Effector memory CD4-positive, alpha-beta T cell (primary cell): ENCODE results near the gene CYP4F12.

Experiments used
- DNase-seq, 3 donors: peaks; one replicate each; pipeline ENCODE4 v3.0.0-alpha.2; 2020
- H3K27ac ChIP-seq: 2 replicates; pipeline ENCODE4 v1.7.0; 2013; ENCODE audit warnings: mild to moderate bottlenecking, low read length, moderate library complexity; ENCODE audit not compliant: insufficient read depth, poor library complexity, severe bottlenecking
- H3K27me3 ChIP-seq: replicated peaks from 2 replicates; pipeline ENCODE4 v1.7.0; 2013; ENCODE audit warnings: mild to moderate bottlenecking, low read length; ENCODE audit not compliant: insufficient read depth, control insufficient read depth, poor library complexity, severe bottlenecking
- H3K36me3 ChIP-seq: 2 replicates; pipeline ENCODE4 v1.7.0; 2013; ENCODE audit warnings: mild to moderate bottlenecking, low read length, moderate library complexity; ENCODE audit not compliant: control insufficient read depth, insufficient read depth
- H3K4me1 ChIP-seq: 2 replicates; pipeline ENCODE4 v1.7.0; 2013; ENCODE audit warnings: low read length, mild to moderate bottlenecking; ENCODE audit not compliant: control insufficient read depth, insufficient read depth, poor library complexity, severe bottlenecking
- H3K4me3 ChIP-seq: 2 replicates; pipeline ENCODE4 v1.7.0; 2013; ENCODE audit warnings: low read length, low read depth, mild to moderate bottlenecking; ENCODE audit not compliant: insufficient read depth, poor library complexity, severe bottlenecking
- H3K9me3 ChIP-seq: 2 replicates; pipeline ENCODE4 v1.7.0; 2013; ENCODE audit warnings: mild to moderate bottlenecking, low read length, moderate library complexity; ENCODE audit not compliant: control insufficient read depth

Gene CYP4F12

DNA sequence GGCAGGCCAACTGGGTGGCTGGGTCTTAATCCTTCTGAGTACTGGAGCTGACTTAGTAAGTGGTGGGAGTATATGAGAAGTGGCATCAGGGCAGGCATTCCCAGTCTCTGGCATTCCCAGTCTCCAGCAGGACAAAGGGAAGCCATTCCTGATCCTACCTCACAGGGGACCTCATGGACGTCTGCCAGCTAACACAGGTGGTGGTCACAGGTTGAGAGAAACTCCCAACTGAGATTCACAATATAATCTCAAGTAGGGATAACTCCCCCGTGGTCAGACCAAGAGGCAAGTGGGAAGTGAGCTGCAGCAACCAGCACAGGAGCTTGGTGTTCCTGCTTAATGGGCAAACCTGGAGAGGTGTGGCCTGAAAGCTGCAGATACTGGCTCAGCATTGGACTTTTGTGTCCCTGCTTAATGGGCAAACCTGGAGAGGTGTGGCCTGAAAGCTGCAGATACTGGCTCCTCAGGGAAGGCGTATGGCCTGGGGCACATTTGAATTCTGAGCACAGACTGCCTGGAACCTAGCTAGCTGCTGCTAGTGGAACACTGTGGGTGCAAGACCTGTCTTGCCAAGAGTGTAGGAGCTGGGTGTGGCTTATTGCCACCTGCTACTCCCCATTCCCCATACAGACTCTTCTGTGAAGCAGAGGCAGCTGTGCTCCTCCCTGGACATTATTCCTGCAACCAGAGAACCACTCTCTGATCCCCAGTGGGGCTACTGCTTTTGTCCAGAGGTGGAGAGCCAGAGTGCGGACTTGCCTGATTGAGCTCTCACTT is 29.1 kb downstream of the CYP4F12 start:
- H3K27me3 ChIP-seq, result peaks cover 6% of the 10 kb centered on the region
- no peaks in the 10 kb centered on the region for H3K9me3 ChIP-seq
- no peak for DNase-seq

DNA sequence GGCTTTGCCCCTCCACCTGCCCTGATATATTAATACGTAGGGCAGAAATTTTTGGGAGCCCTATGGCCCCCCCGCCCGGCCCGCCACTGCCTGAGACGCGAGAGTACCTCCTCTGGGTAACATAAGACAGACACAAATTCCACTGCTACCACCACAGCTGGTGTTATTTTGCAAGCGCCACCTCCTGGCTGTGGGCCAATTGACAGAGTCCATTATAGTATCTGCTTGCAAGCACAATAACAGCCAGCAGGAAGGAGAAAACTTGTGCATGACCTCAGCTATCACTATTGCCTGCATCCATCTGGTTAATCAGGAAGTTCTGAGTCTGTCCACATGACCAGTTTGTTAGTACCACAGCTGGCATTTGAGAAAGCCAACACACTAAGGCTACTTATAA is 29.6 kb downstream of the CYP4F12 start:
- no peak overlapping the region for H3K4me3 ChIP-seq
- no peak for DNase-seq
- H3K27ac ChIP-seq, result no peak overlapping the region
- peaks cover 6% of the 10 kb centered on the region for H3K27me3 ChIP-seq
- no peaks in the 10 kb centered on the region for H3K4me1 ChIP-seq
- no peaks in the 10 kb centered on the region for H3K9me3 ChIP-seq
- H3K36me3 ChIP-seq, result no peaks in the 10 kb centered on the region

More for the DNA sequence above, 29.1 kb downstream of the CYP4F12 start:
- no peaks in the 10 kb centered on the region for H3K36me3 ChIP-seq
- no peak overlapping the region for H3K27ac ChIP-seq
- H3K4me3 ChIP-seq, result no peak overlapping the region
- no peaks in the 10 kb centered on the region for H3K4me1 ChIP-seq

DNA sequence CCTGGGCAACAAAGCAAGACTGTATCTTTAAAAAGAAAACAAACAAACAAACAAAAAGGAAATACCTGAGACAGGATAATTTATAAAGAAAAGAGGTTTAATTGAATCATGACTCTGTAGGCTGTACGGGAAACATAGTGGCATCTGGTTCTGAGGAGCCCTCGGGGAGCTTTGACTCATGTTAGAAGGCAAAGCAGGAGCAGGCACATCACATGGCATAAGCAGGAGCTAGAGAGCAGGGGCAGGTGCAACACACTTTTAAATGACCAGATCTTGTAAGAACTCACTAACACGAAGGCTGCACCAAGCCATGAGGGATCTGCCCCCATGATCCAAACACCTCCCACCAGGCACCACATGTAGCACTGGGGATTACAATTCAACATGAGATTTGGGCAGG is 41.8 kb downstream of the CYP4F12 start:
- H3K36me3 ChIP-seq, result no peaks in the 10 kb centered on the region
- H3K9me3 ChIP-seq, result no peaks in the 10 kb centered on the region
- H3K27me3 ChIP-seq, result peaks cover 12% of the 10 kb centered on the region
- no peak overlapping the region for H3K27ac ChIP-seq
- no peak overlapping the region for H3K4me3 ChIP-seq
- no peak for DNase-seq
- H3K4me1 ChIP-seq, result no peaks in the 10 kb centered on the region

DNA sequence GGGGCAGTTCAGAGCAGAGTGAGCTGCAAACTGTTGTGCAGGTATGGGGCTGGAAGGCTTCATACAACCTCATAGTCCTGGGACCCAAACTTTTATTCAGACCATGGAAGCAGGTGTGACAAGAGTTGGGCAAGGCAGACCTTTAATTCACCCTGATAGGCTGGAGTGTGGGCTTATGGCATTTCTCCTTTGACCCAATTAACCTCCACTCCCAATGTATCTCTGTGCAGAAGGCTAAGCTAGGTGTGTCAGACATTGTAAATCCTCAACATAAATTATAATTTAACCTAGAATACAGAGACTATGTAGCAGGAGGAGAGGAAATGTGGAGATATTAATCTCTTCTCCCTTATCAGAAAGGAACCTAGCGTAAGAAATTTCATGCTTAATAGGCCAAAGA is 42.8 kb downstream of the CYP4F12 start:
- no peak for DNase-seq
- H3K36me3 ChIP-seq, result no peaks in the 10 kb centered on the region
- no peak overlapping the region for H3K4me3 ChIP-seq
- H3K27ac ChIP-seq, result no peak overlapping the region
- H3K27me3 ChIP-seq, result peaks cover 12% of the 10 kb centered on the region
- no peaks in the 10 kb centered on the region for H3K9me3 ChIP-seq
- H3K4me1 ChIP-seq, result no peaks in the 10 kb centered on the region

DNA sequence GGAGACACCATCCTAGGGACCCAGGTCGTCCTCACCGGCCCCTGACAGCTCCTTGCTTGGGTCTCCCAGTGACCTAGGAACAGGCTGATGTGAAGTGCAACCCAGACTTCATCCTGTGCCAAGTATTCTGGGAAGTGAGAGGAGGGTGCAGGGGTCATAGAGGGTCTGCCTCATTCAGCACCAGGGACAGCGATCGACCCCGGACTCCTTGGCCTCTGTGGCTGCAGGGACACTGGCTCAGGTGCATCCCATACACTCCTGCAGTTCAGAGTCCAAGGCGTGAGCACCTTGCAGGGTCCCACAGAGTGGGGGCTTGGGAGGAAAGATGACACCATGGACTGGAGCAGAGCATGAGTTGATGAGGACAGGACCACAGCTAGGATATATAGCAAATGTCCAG is 44.9 kb downstream of the CYP4F12 start:
- DNase-seq, result no peak
- Histone ChIP-seq H3K4me3 (no peak overlapping the region), H3K27me3 (peaks cover 12% of the 10 kb centered on the region)

DNA sequence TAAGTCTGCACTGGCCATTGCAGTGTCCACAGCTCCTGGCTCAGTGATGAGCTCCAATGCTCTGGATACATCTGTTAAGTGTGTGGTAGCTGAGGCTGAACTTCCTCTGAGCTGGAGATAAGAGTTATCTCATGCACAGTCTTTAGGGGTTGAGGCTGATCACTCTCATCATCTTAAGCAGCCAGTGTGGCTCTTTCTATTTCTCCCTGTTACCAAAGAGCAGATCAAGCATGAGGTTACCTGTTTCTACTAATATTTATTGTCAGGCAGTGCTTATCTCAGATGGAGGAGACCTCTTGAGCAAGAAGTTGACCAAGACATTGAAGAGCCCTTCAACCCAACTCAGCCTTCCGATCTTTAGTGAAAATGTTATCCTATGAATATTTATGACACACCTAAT is 48.4 kb downstream of the CYP4F12 start:
- Histone ChIP-seq H3K27ac (no peak overlapping the region), H3K27me3 (peaks cover 12% of the 10 kb centered on the region), H3K36me3 (no peaks in the 10 kb centered on the region), H3K9me3 (no peaks in the 10 kb centered on the region), H3K4me1 (no peaks in the 10 kb centered on the region), H3K4me3 (no peak overlapping the region)
- DNase-seq, result no peak

More for the DNA sequence above, 44.9 kb downstream of the CYP4F12 start:
- no peaks in the 10 kb centered on the region for H3K4me1 ChIP-seq
- no peaks in the 10 kb centered on the region for H3K9me3 ChIP-seq
- no peaks in the 10 kb centered on the region for H3K36me3 ChIP-seq
- no peak overlapping the region for H3K27ac ChIP-seq

DNA sequence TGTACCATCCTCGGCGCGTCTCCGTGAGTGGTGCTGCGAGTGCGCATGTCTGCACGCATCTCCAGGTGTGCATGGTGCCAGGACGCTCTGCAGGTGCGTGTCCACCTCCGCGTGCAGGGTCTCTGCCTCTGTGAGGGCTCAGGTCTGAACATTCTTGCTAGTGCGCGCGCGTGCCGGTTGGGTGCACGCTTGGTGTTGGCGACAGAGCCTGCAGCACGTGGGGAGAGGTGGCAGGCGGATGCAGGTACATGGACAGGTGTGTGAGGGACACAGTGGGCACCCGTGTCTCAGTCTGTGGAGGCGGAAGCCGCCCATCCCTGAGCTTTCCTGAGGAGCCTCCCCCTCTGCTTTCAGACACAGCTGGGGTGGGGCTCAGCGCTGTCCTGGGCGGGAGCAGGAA is 50.1 kb downstream of the CYP4F12 start:
- no peak for DNase-seq
- H3K36me3 ChIP-seq, result no peaks in the 10 kb centered on the region
- no peaks in the 10 kb centered on the region for H3K9me3 ChIP-seq
- H3K27ac ChIP-seq, result no peak overlapping the region
- H3K4me1 ChIP-seq, result no peaks in the 10 kb centered on the region
- peaks cover 1% of the 10 kb centered on the region for H3K27me3 ChIP-seq
- H3K4me3 ChIP-seq, result no peak overlapping the region

DNA sequence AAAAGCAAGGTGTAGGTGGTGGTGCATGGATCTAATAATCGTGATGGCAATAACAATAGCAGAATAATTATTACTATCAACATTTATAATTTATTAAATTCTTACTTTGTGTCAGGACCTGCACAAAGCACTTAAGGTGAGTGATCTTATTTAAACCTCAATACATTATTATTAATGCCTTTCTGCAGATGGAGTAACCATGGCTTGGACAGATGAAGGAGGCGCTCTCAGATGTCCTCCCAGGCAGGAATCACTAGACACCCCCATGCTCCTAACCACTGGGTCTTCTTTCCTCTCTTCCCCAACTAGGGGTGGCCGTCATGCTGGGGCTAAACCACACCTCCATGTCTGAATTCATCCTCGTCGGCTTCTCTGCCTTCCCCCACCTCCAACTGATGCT is 54.8 kb downstream of the CYP4F12 start, which contains the start of gene OR10H2:
TSS of gene OR10H2 (plus strand) at position 301 of the 400 bp plus-strand sequence. CDS start at position 321, 20 bp downstream.
- Histone ChIP-seq H3K36me3 (no peaks in the 10 kb centered on the region), H3K4me1 (no peaks in the 10 kb centered on the region), H3K27me3 (no peaks in the 10 kb centered on the region), H3K9me3 (no peaks in the 10 kb centered on the region), H3K27ac (no peak within 1 kb of the TSS), H3K4me3 (no peak within 1 kb of the TSS)
- DNase-seq, result no peak

DNA sequence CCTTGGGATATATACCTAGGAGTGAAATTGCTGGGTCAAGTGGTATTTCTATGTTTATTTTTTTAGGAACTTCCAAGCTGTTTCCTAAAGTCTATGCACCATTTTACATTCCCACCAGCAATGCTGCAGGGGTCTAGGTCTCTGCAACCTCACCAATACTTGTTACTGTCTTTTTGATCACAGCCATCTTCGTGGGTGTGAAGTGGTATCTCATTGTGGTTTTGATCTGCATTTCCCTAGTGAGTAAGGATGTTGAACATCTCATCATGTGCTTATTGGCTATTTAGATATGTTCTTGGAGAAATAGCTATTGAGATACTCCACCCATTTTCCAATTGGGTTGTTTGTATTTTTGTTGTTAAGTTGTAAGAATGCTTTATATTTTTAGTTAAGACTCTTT is 57.7 kb downstream of the CYP4F12 start:
- no peaks in the 10 kb centered on the region for H3K27me3 ChIP-seq
- no peak overlapping the region for H3K27ac ChIP-seq
- no peaks in the 10 kb centered on the region for H3K4me1 ChIP-seq
- H3K9me3 ChIP-seq, result no peaks in the 10 kb centered on the region
- no peak for DNase-seq
- H3K4me3 ChIP-seq, result no peak overlapping the region
- H3K36me3 ChIP-seq, result no peaks in the 10 kb centered on the region

DNA sequence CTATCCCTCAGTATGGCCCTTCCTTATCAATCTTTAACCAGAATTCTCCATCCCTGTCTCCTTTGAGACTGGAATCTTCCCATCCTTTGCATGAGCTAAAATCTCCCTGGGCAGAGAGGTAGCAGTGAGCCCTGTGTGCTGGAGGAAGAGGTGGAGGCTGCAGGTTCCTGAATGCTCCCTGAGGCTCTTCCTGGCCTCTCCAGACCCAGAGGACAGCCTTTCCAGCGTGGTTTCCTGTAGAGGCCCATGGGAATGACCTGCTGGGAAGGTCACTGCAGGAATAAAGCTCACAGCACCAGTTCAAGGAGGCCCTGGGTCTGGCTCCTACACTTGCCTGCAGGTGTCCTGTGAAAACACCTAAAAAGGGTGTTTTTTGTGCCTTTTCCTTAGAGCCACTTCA is 59.5 kb downstream of the CYP4F12 start:
- no peak overlapping the region for H3K27ac ChIP-seq
- no peaks in the 10 kb centered on the region for H3K9me3 ChIP-seq
- DNase-seq, result no peak
- no peaks in the 10 kb centered on the region for H3K27me3 ChIP-seq
- H3K36me3 ChIP-seq, result no peaks in the 10 kb centered on the region
- no peak overlapping the region for H3K4me3 ChIP-seq
- H3K4me1 ChIP-seq, result no peaks in the 10 kb centered on the region
